Measurements from ENCODE around the gene TBL1XR1. TPM values are rescaled to one million over a fixed set of nuclear protein-coding genes. Genes with fewer than 3 reads are reported as not detected.

Gene TBL1XR1
- total RNA-seq, 1 donor from 2014 or later = 203 TPM

DNA sequence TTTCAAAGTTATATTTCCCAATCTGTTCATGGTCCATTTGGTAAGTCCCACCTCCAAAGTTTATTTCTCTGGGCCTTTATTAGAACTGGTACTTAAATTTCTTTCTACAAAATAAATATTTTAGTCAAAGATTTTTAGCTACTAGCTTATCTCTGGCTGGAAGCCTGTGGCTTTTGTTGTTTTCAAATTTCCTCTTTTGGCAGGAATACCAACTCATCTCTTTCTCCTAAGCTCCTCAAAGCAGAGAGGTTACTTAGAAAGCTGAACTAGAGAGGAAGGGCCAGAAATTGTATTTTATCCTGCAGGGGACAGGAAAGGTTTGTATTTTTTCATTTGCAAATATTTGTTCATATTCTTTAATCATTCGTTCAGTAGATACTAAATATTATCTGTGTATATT lies 227.8 kb downstream of the TBL1XR1 start:
- FAIRE-seq (no peak), DNase-seq (ENCODE audit: low read depth) (no peak)
- H3K36me3 ChIP-seq (ENCODE audit: control insufficient read depth, insufficient read depth, low read length) = no peaks in the 10 kb centered on the region
- no peaks in the 10 kb centered on the region for H3K27me3 ChIP-seq (ENCODE audit: control insufficient read depth, insufficient read depth, low read length)
- H3K4me3 ChIP-seq (ENCODE audit: low read depth, low read length) = no peak overlapping the region
- TF ChIP-seq, protein P1, sequence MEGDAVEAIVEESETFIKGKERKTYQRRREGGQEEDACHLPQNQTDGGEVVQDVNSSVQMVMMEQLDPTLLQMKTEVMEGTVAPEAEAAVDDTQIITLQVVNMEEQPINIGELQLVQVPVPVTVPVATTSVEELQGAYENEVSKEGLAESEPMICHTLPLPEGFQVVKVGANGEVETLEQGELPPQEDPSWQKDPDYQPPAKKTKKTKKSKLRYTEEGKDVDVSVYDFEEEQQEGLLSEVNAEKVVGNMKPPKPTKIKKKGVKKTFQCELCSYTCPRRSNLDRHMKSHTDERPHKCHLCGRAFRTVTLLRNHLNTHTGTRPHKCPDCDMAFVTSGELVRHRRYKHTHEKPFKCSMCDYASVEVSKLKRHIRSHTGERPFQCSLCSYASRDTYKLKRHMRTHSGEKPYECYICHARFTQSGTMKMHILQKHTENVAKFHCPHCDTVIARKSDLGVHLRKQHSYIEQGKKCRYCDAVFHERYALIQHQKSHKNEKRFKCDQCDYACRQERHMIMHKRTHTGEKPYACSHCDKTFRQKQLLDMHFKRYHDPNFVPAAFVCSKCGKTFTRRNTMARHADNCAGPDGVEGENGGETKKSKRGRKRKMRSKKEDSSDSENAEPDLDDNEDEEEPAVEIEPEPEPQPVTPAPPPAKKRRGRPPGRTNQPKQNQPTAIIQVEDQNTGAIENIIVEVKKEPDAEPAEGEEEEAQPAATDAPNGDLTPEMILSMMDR (IDR thresholded peaks at IDR 0.05; ENCODE audit: insufficient read depth, low read length, severe bottlenecking) = no peak

Measured in bronchial epithelial cell (primary cell).